H1 (cell line): ENCODE measurements around the gene PYGB. TPM values are rescaled to one million over a fixed set of nuclear protein-coding genes. Genes with fewer than 3 reads are reported as not detected.
A peak's percentile ranks its signal among the peaks of the same experiment; 100 is the strongest.

Source experiments
- CTCF ChIA-PET: fragments of 300-600 bp; sonication (Branson Sonifier 250); formaldehyde crosslinking; loops from one replicate; lab custom pipeline; 2021; ENCODE audit not compliant: partially characterized antibody; lab: Charles Lee
- POLR2A ChIA-PET: fragments of 300-600 bp; sonication (Branson Sonifier 250); formaldehyde crosslinking; loops from one replicate; lab custom pipeline; 2021; ENCODE audit warnings: inconsistent platforms; ENCODE audit not compliant: partially characterized antibody; lab: Charles Lee
- DNase-seq, 2 experiments: peaks; one replicate each; pipeline versions ENCODE4 v3.0.0 to v3.0.0-alpha.2; 2010 to 2022; ENCODE audit warnings: low spot score in 2 of 2, low read depth in 1 of 2, mixed read lengths in 1 of 2
- FAIRE-seq: peaks from 2 replicates; lab custom pipeline; 2011; peaks lifted over from hg19 to GRCh38; lab: Jason Lieb, UNC
- H2AFZ ChIP-seq: 2 replicates; pipeline ENCODE4 v1.8.1; 2012; ENCODE audit warnings: low read length, inconsistent platforms
- H2AK5ac ChIP-seq: 2 replicates; pipeline ENCODE4 v1.6.1; 2013; ENCODE audit warnings: low read depth, low read length
- H2BK120ac ChIP-seq: replicated peaks from 2 replicates; pipeline ENCODE3; 2013; ENCODE audit warnings: low read depth, low read length, inconsistent platforms
- H2BK12ac ChIP-seq: 2 replicates; pipeline ENCODE4 v1.6.1; 2013; ENCODE audit warnings: low read depth, low read length
- H2BK15ac ChIP-seq: 2 replicates; pipeline ENCODE4 v1.6.1; 2013; ENCODE audit warnings: low read length
- H2BK20ac ChIP-seq: 2 replicates; pipeline ENCODE4 v1.6.1; 2013; ENCODE audit warnings: low read length
- H2BK5ac ChIP-seq: 2 replicates; pipeline ENCODE4 v1.6.1; 2013; ENCODE audit warnings: low read depth, low read length
- H3K14ac ChIP-seq: 2 replicates; pipeline ENCODE4 v1.6.1; 2013; ENCODE audit warnings: inconsistent platforms; ENCODE audit not compliant: insufficient read length
- H3K18ac ChIP-seq: 2 replicates; pipeline ENCODE4 v1.6.1; 2013; ENCODE audit warnings: low read length; ENCODE audit errors: extremely low read depth
- H3K23ac ChIP-seq: 2 replicates; pipeline ENCODE4 v1.6.1; 2013; ENCODE audit warnings: inconsistent platforms; ENCODE audit not compliant: insufficient read length
- H3K23me2 ChIP-seq: 2 replicates; pipeline ENCODE4 v1.6.1; 2013; ENCODE audit warnings: low read depth, low read length
- H3K27ac ChIP-seq: 2 replicates; pipeline ENCODE4 v1.6.1; 2011; ENCODE audit warnings: low read depth, low read length, inconsistent platforms
- H3K27me3 ChIP-seq, 4 experiments: replicated peaks in 1 of 4; 1 replicate in 1 of 4; 2 replicates in 3 of 4; pipeline versions ENCODE4 v1.6.1 to v1.8.1; 2011 to 2013; ENCODE audit warnings: low read length in 3 of 4, mild to moderate bottlenecking in 3 of 4, inconsistent platforms in 2 of 4, mixed read lengths in 2 of 4, moderate library complexity in 1 of 4; ENCODE audit not compliant: control insufficient read depth in 3 of 4, insufficient read depth in 3 of 4; ENCODE audit errors: extremely low read depth in 1 of 4
- H3K36me3 ChIP-seq, 4 experiments: 2 replicates each; pipeline versions ENCODE4 v1.6.1 to v1.8.1; 2011 to 2013; ENCODE audit warnings: mild to moderate bottlenecking in 4 of 4, low read length in 3 of 4, moderate library complexity in 2 of 4, control low read depth in 1 of 4, inconsistent platforms in 1 of 4; ENCODE audit not compliant: insufficient read depth in 4 of 4, control insufficient read depth in 2 of 4
- H3K4ac ChIP-seq: replicated peaks from 2 replicates; pipeline ENCODE3; 2013; ENCODE audit warnings: low read length, low read depth, mixed read lengths, inconsistent platforms; ENCODE audit not compliant: insufficient read length
- H3K4me1 ChIP-seq, 4 experiments: replicated peaks in 1 of 4; 1 replicate in 1 of 4; 2 replicates in 3 of 4; pipeline versions ENCODE4 v1.6.1 to v1.8.1; 2011 to 2013; ENCODE audit warnings: low read length in 3 of 4, inconsistent platforms in 2 of 4, mixed read lengths in 1 of 4; ENCODE audit not compliant: insufficient read depth in 4 of 4, control insufficient read depth in 3 of 4
- H3K4me2 ChIP-seq, 2 experiments: 2 replicates each; pipeline versions ENCODE4 v1.6.1 to v1.8.1; 2011 to 2013; ENCODE audit warnings: low read depth in 2 of 2, low read length in 2 of 2, control low read depth in 1 of 2, inconsistent platforms in 1 of 2, mild to moderate bottlenecking in 1 of 2; ENCODE audit not compliant: insufficient read depth in 1 of 2
- H3K4me3 ChIP-seq, 4 experiments: fragments of 200-600, 300-600 bp in 1 of 4; sonication (generic), shearing (Covaris generic), sonication (Bioruptor Twin) in 1 of 4; 2 replicates each; pipeline versions ENCODE4 v1.5.1 to v1.8.1; 2011 to 2016; ENCODE audit warnings: low read length in 4 of 4, low read depth in 3 of 4, control low read depth in 2 of 4, inconsistent platforms in 2 of 4, mild to moderate bottlenecking in 2 of 4, mixed read lengths in 1 of 4, moderate library complexity in 1 of 4; ENCODE audit not compliant: insufficient read depth in 2 of 4; ENCODE audit errors: extremely low read depth in 1 of 4
- H3K56ac ChIP-seq: replicated peaks from 2 replicates; pipeline ENCODE3; 2013; ENCODE audit warnings: low read depth, mild to moderate bottlenecking, mixed read lengths, low read length, inconsistent platforms; ENCODE audit not compliant: insufficient read length
- H3K79me1 ChIP-seq: 2 replicates; pipeline ENCODE4 v1.6.1; 2013; ENCODE audit warnings: low read depth, low read length, control low read depth
- H3K79me2 ChIP-seq, 2 experiments: 2 replicates each; pipeline versions ENCODE4 v1.6.1 to v1.8.1; 2012 to 2013; ENCODE audit warnings: low read length in 2 of 2, mild to moderate bottlenecking in 2 of 2, inconsistent platforms in 1 of 2; ENCODE audit not compliant: insufficient read depth in 2 of 2, control insufficient read depth in 1 of 2
- H3K9ac ChIP-seq, 4 experiments: replicated peaks in 1 of 4; 1 replicate in 1 of 4; 2 replicates in 3 of 4; pipeline versions ENCODE4 v1.6.1 to v1.8.1; 2011 to 2013; ENCODE audit warnings: low read depth in 3 of 4, low read length in 3 of 4, control low read depth in 2 of 4, mild to moderate bottlenecking in 2 of 4, moderate library complexity in 2 of 4, inconsistent platforms in 1 of 4; ENCODE audit errors: extremely low read depth in 1 of 4
- H3K9me3 ChIP-seq, 2 experiments: 2 replicates each; pipeline versions ENCODE4 v1.6.1 to v1.8.1; 2012 to 2013; ENCODE audit warnings: mild to moderate bottlenecking in 2 of 2, moderate library complexity in 2 of 2, control low read depth in 1 of 2, inconsistent platforms in 1 of 2, low read depth in 1 of 2, low read length in 1 of 2, mixed read lengths in 1 of 2; ENCODE audit not compliant: insufficient read depth in 2 of 2
- H4K20me1 ChIP-seq, 2 experiments: replicated peaks in 1 of 2; 2 replicates each; pipeline versions ENCODE3 to v1.8.1; 2011 to 2013; ENCODE audit warnings: inconsistent platforms in 2 of 2, low read length in 2 of 2, mild to moderate bottlenecking in 1 of 2; ENCODE audit not compliant: insufficient read depth in 2 of 2, control insufficient read depth in 1 of 2
- H4K5ac ChIP-seq: 2 replicates; pipeline ENCODE4 v1.6.1; 2013; ENCODE audit warnings: low read length, low read depth, mixed read lengths, inconsistent platforms; ENCODE audit not compliant: insufficient read length
- H4K8ac ChIP-seq: 2 replicates; pipeline ENCODE4 v1.8.0; 2013; ENCODE audit warnings: mild to moderate bottlenecking, moderate library complexity, low read length, inconsistent platforms; ENCODE audit not compliant: insufficient read depth; ENCODE audit errors: extremely low read depth
- H4K91ac ChIP-seq: replicated peaks from 2 replicates; pipeline ENCODE3; 2013; ENCODE audit warnings: low read length, mixed read lengths, inconsistent platforms; ENCODE audit not compliant: insufficient read length
- BCL11A ChIP-seq, 2 experiments: IDR thresholded peaks; one replicate each; pipeline ENCODE4 v1.6.1; 2011; ENCODE audit warnings: low read depth in 2 of 2, low read length in 2 of 2, mild to moderate bottlenecking in 2 of 2
- CBX8 ChIP-seq: fragments of 300-800, 300-1000 bp; sonication (generic); IDR thresholded peaks from 2 replicates; pipeline ENCODE4 v1.7.1; 2016; ENCODE audit warnings: low read depth, low read length, borderline replicate concordance
- CEBPB ChIP-seq: IDR thresholded peaks from 2 replicates; pipeline ENCODE4 v1.6.1; 2012; ENCODE audit warnings: low read depth, low read length
- HDAC6 ChIP-seq: IDR thresholded peaks from one replicate; pipeline ENCODE4 v1.7.1; 2012; ENCODE audit warnings: low read depth, mild to moderate bottlenecking, inconsistent platforms, low read length, moderate library complexity
- RBBP5 ChIP-seq: IDR thresholded peaks from 2 replicates; pipeline ENCODE4 v1.7.1; 2012; ENCODE audit warnings: low read depth, mild to moderate bottlenecking, inconsistent platforms, low read length, moderate library complexity, borderline replicate concordance
- RXRA ChIP-seq: IDR thresholded peaks from 2 replicates; pipeline ENCODE4 v1.6.1; 2011; ENCODE audit warnings: low read depth, mild to moderate bottlenecking, low read length, moderate library complexity; ENCODE audit not compliant: insufficient read depth
- SAP30 ChIP-seq: fragments of 300-600 bp; sonication (generic); IDR thresholded peaks from 2 replicates; pipeline ENCODE4 v1.7.1; 2012; ENCODE audit warnings: low read length, moderate library complexity, mild to moderate bottlenecking, inconsistent platforms; ENCODE audit not compliant: insufficient read depth, insufficient replicate concordance
- SIN3A ChIP-seq, 2 experiments: IDR thresholded peaks in 1 of 2; conservative IDR thresholded peaks in 1 of 2; 2 replicates each; pipeline ENCODE4 v1.6.1; 2011 to 2012; ENCODE audit warnings: low read length in 2 of 2, improper control_type of control experiment in 1 of 2, low read depth in 1 of 2, mild to moderate bottlenecking in 1 of 2
- SIRT6 ChIP-seq: IDR thresholded peaks from one replicate; pipeline ENCODE4 v1.7.1; 2012; ENCODE audit warnings: low read length, inconsistent platforms
- YY1 ChIP-seq: IDR thresholded peaks from 2 replicates; pipeline ENCODE4 v1.6.1; 2011; ENCODE audit warnings: low read depth, mild to moderate bottlenecking, low read length
- WGBS, 2 experiments: shearing (Covaris generic) in 1 of 2; methylation state at CpG; one replicate each; pipeline versions ENCODE4 v1.1.6 to v1.1.7; 2013 to 2015; ENCODE audit warnings: low lambda C conversion rate in 2 of 2, mixed read lengths in 2 of 2, inconsistent platforms in 1 of 2, low coverage in 1 of 2, missing lambda C conversion rate in 1 of 2; ENCODE audit not compliant: insufficient replicate concordance in 2 of 2, insufficient coverage in 1 of 2, insufficient read length in 1 of 2; ENCODE audit errors: extremely low coverage in 1 of 2, missing lambda C conversion rate in 1 of 2; 5-methylcytosine and 5-hydroxymethylcytosine counted together
- polyA plus RNA-seq, 7 experiments: library from polyadenylated mRNA; depleted of rRNA in 3 of 7; stranded (reverse) in 5 of 7; unstranded in 2 of 7; fragments of >200 nt in 5 of 7; fragments of 200-250 nt in 2 of 7; gene quantifications; 1 replicate in 5 of 7; 2 replicates in 1 of 7; 4 replicates in 1 of 7; pipeline versions ENCODE4 v1.2.1 to v1.2.3, GENCODE V29; 2011 to 2013; ENCODE audit warnings: missing spikeins in 2 of 7, mixed read lengths in 2 of 7
- total RNA-seq: library from RNA; stranded (reverse); fragmentation: NEBNext Ultra II Directional; extraction: Animal tissue kit (Norgen Biotek cat#: 25700); gene quantifications from 2 replicates; pipeline ENCODE4 v1.2.1, GENCODE V29; 2021
- TF ChIP-seq, protein P1 (sequence below), 3 experiments: IDR thresholded peaks; 1 replicate in 2 of 3; 2 replicates in 1 of 3; pipeline versions ENCODE4 v1.5.1 to v1.6.1; 2011; ENCODE audit warnings: low read length in 3 of 3, mild to moderate bottlenecking in 3 of 3, inconsistent platforms in 2 of 3, low read depth in 1 of 3, moderate library complexity in 1 of 3; ENCODE audit not compliant: insufficient read depth in 1 of 3; ENCODE audit errors: control extremely low read depth in 1 of 3

Gene PYGB
- total and polyA plus RNA-seq, 2 of the 8 experiments (the other 6 are each of a cell fraction or from before 2014, with no cell fraction given) = 26.6 to 56.0 TPM

DNA sequence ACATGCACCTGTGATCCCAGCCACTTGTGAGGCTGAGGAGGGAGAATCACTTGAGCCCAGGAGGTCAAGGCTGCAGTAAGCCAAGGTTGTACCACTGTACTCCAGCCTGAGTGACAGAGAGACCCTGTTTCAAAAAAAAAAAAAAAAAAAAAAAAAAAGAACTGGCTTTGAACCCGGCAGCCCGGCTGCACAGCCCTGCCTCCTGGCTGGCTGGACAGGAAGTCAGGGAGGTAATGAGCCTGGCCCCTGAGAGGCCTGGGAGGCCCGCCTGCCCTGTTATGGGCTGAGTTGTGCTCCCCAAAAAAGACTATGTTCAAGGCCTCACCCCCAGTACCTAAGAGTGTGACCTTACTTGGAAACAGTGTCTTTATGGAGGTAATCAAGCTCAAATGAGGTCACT is 77.2 kb downstream of the PYGB start:
- Histone ChIP-seq H3K18ac (no peak overlapping the region), H3K36me3 (peaks cover 0 to 12% (median 4%) of the 10 kb centered on the region in 4 experiments; a peak in 3 of 8 replicates), H3K4me2 (no peak overlapping the region), H2BK20ac (no peak overlapping the region), H3K4me1 (peaks cover 4 to 9% (median 5%) of the 10 kb centered on the region in 4 experiments), H4K8ac (no peak overlapping the region), H2BK12ac (no peak overlapping the region), H2BK5ac (no peak overlapping the region), H3K56ac (no peak overlapping the region), H4K91ac (no peak overlapping the region), H3K4ac (no peak overlapping the region), H2BK15ac (no peak overlapping the region), H3K79me2 (peaks cover 0 to 39% of the 10 kb centered on the region in 2 experiments; a peak in 3 of 4 replicates), H3K27me3 (no peaks in the 10 kb centered on the region), H4K5ac (no peak overlapping the region), H3K23me2 (no peaks in the 10 kb centered on the region; the same call in 1 of the 2 replicates), H2AFZ (no peak overlapping the region), H2AK5ac (no peak overlapping the region), H3K9ac (no peak overlapping the region), H3K9me3 (peaks cover 0 to 10% of the 10 kb centered on the region in 2 experiments; a peak in 2 of 4 replicates), H3K79me1 (peaks cover 23% of the 10 kb centered on the region), H3K23ac (no peak overlapping the region), H4K20me1 (peaks cover 0 to 16% of the 10 kb centered on the region in 2 experiments), H3K4me3 (no peak overlapping the region), H3K14ac (no peak overlapping the region), H3K27ac (no peak overlapping the region; the same call in 1 of the 2 replicates), H2BK120ac (no peak overlapping the region)
- ChIA-PET CTCF (interaction anchor here (1.0 kb wide), 2 partner anchors 12 to 73 kb away, joined by 3 read pairs; no protein-coding TSS in a partner anchor), POLR2A (interaction anchor here (0.5 to 0.7 kb wide), 2 partner anchors 66 to 85 kb away, joined by 3 read pairs; partner anchors contain the start of gene ABHD12)
- no peak for TF ChIP-seq SAP30
- TF ChIP-seq CBX8 = no peak
- no peak for TF ChIP-seq HDAC6
- TF ChIP-seq BCL11A (IDR thresholded peaks at IDR 0.05; ENCODE audit: low read depth in 2 of 2, low read length in 2 of 2) = no peak
- no peak for TF ChIP-seq SIN3A (conservative IDR thresholded peaks at IDR 0.05 in 1 of 2, IDR thresholded peaks at IDR 0.05 in 1 of 2; ENCODE audit: low read depth in 1 of 2, low read length in 2 of 2)
- no peak for TF ChIP-seq RXRA
- TF ChIP-seq RBBP5 = no peak
- TF ChIP-seq YY1 = no peak
- no peak for TF ChIP-seq SIRT6
- TF ChIP-seq, protein P1, sequence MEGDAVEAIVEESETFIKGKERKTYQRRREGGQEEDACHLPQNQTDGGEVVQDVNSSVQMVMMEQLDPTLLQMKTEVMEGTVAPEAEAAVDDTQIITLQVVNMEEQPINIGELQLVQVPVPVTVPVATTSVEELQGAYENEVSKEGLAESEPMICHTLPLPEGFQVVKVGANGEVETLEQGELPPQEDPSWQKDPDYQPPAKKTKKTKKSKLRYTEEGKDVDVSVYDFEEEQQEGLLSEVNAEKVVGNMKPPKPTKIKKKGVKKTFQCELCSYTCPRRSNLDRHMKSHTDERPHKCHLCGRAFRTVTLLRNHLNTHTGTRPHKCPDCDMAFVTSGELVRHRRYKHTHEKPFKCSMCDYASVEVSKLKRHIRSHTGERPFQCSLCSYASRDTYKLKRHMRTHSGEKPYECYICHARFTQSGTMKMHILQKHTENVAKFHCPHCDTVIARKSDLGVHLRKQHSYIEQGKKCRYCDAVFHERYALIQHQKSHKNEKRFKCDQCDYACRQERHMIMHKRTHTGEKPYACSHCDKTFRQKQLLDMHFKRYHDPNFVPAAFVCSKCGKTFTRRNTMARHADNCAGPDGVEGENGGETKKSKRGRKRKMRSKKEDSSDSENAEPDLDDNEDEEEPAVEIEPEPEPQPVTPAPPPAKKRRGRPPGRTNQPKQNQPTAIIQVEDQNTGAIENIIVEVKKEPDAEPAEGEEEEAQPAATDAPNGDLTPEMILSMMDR (IDR thresholded peaks at IDR 0.05; ENCODE audit: control extremely low read depth in 1 of 3, insufficient read depth in 1 of 3, low read depth in 1 of 3, low read length in 3 of 3) = no peak
- no peak for TF ChIP-seq CEBPB
- FAIRE-seq (no peak), DNase-seq (peak in 1 of 2 experiments; percentile 35)
- WGBS, 2 experiments = 100% methylated on average over 3 of the region's 3 CpGs; no CpG with 5 or more reads in 1 of the 2 experiments
